Activated CD4-positive, alpha-beta T cell treated with anti-CD3 and anti-CD28 coated beads, Interleukin-2, amount 50 U/mL, for 1 hour (primary cell): ENCODE measurements around the gene MYADM.

Experiments
- DNase-seq: peaks from one replicate; pipeline ENCODE4 v3.0.0-alpha.2; 2020

MYADM gene

DNA sequence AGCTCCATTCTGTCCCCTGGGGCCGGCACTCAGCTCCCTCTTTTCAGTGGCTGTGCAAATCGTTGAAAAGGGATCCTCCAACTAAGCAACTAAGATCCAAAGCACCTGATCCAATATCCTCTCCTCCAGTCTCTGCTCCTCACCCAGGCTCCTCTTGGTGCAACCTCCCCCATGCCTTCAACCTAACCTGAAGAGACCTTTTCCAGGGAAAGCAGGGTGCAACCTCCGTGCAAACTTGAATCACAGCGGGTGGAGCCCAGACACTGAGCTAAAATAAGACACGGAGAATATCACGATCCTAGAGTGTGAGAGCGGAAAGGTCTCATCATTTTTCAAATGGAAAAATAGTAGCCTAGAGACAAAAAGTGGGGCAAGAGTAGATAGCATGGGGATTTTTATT lies 49.7 kb downstream of the MYADM start:
- DNase-seq, result no peak
